Aorta (tissue), 5 donors: ENCODE measurements around the gene GPAM. TPM values are rescaled to one million over a fixed set of nuclear protein-coding genes. Genes with fewer than 3 reads are reported as not detected.
"Not testable (repeated sequence)": the region's sequence is repeated elsewhere in the genome, so short reads cannot be mapped to it uniquely, and the experiment has no call there.

Source experiments
- ATAC-seq: fragments of 200-7000 bp; cut with Tn5 transposase; one replicate; pipeline ENCODE4 v1.9.1; 2022; ENCODE audit warnings: moderate library complexity; ENCODE audit not compliant: low FRiP score
- DNase-seq, 2 donors: peaks; one replicate each; pipeline ENCODE4 v3.0.0-alpha.2; 2020
- H3K27ac ChIP-seq, 2 donors: one replicate each; pipeline ENCODE4 v1.5.1; 2013; ENCODE audit warnings: low read length in 2 of 2, mild to moderate bottlenecking in 2 of 2, moderate library complexity in 2 of 2, control low read depth in 1 of 2, inconsistent platforms in 1 of 2, low read depth in 1 of 2
- H3K27me3 ChIP-seq, 2 donors: one replicate each; pipeline ENCODE4 v1.6.1; 2013; ENCODE audit warnings: control low read depth in 1 of 2, low read length in 1 of 2, mild to moderate bottlenecking in 1 of 2, moderate library complexity in 1 of 2; ENCODE audit not compliant: insufficient read depth in 2 of 2, control insufficient read depth in 1 of 2
- H3K36me3 ChIP-seq, 2 donors: one replicate each; pipeline ENCODE4 v1.6.1; 2013; ENCODE audit warnings: control low read depth in 1 of 2, low read length in 1 of 2, mild to moderate bottlenecking in 1 of 2; ENCODE audit not compliant: insufficient read depth in 2 of 2, control insufficient read depth in 1 of 2
- H3K4me1 ChIP-seq, 2 donors: one replicate each; pipeline ENCODE4 v1.6.1; 2013; ENCODE audit warnings: low read length in 2 of 2, control low read depth in 1 of 2, mild to moderate bottlenecking in 1 of 2, moderate library complexity in 1 of 2; ENCODE audit not compliant: insufficient read depth in 2 of 2, control insufficient read depth in 1 of 2
- H3K4me3 ChIP-seq, 2 donors: one replicate each; pipeline ENCODE4 v1.5.1; 2013; ENCODE audit warnings: low read length in 2 of 2, control low read depth in 1 of 2, mild to moderate bottlenecking in 1 of 2
- H3K9me3 ChIP-seq: one replicate; pipeline ENCODE4 v1.6.1; 2013; ENCODE audit warnings: mild to moderate bottlenecking, low read length; ENCODE audit not compliant: control insufficient read depth
- WGBS, 2 donors: extraction: QIAGEN DNeasy Blood & Tissue Kit; methylation state at CpG; one replicate each; pipeline ENCODE4 v1.1.7; 2013; 5-methylcytosine and 5-hydroxymethylcytosine counted together
- intact Hi-C, 2 donors: fragments of 100-400 bp; cut with DNase I; formaldehyde crosslinking; loops; one replicate each; pipeline versions ENCODE4 v1.14.2 to v1.15.0; 2022
- polyA plus RNA-seq, 2 donors: library from polyadenylated mRNA; stranded (reverse); fragments of 200-250 nt; gene quantifications; one replicate each; pipeline ENCODE4 v1.2.3, GENCODE V29; 2013
- total RNA-seq, 2 donors: library from RNA; stranded (reverse); fragmentation: NEBNext Ultra II Directional; extraction: Animal tissue kit (Norgen Biotek cat#: 25700); gene quantifications; one replicate each; pipeline ENCODE4 v1.2.1, GENCODE V29; 2021
- donor health status: healthy with polysubstance abuse.
- donor health status: Bipolar disorder and iron deficiency.
- donor health status: DM: no; HTN: no; CAD: no.
- donor health status: DM: no; HTN: no; CAD: no.
- donor health status: DM: yes; HTN: yes; CAD: no.

Gene GPAM
- total and polyA plus RNA-seq, 4 donors: 2.6 to 13.7 (median 7.2) TPM

- ATAC-seq, DNase-seq, H3K27ac ChIP-seq, H3K9me3 ChIP-seq, H3K27me3 ChIP-seq, H3K4me3 ChIP-seq, H3K36me3 ChIP-seq, intact Hi-C loops, H3K4me1 ChIP-seq: not testable (repeated sequence)
- no CpG with 5 or more reads among the region's 2 CpGs for WGBS, 2 donors
Measured at GRCh38 chr10:112197662-112198061, 14.1 kb upstream of the GPAM start.

- Histone ChIP-seq H3K27ac (peak overlapping the region; percentile 1 to 49), H3K9me3 (no peaks in the 10 kb centered on the region), H3K4me3 (no peak overlapping the region), H3K36me3 (no peaks in the 10 kb centered on the region), H3K4me1 (no peaks in the 10 kb centered on the region), H3K27me3 (no peaks in the 10 kb centered on the region)
- 14 to 19% methylated on average over 7 of the region's 7 CpGs for WGBS, 2 donors
- ATAC-seq (peak; percentile 45), DNase-seq (peak in 1 of 2 donors; percentile 55)
- intact Hi-C loops: no loop called here
Measured at GRCh38 chr10:112195224-112195623, 11.7 kb upstream of the GPAM start.

GRCh38 chr10:112191791-112192190 is 8.2 kb upstream of the GPAM start:
- no peaks in the 10 kb centered on the region for H3K27me3 ChIP-seq
- no peaks in the 10 kb centered on the region for H3K36me3 ChIP-seq
- H3K27ac ChIP-seq: no peak overlapping the region
- DNase-seq (no peak), ATAC-seq (no peak)
- H3K4me3 ChIP-seq: no peak overlapping the region
- peaks cover 0 to 6% of the 10 kb centered on the region in 2 donors for H3K4me1 ChIP-seq
- intact Hi-C loops: no loop called here
- WGBS, 2 donors: 79 to 82% methylated on average over 6 of the region's 6 CpGs
- H3K9me3 ChIP-seq: no peaks in the 10 kb centered on the region

GRCh38 chr10:112191041-112191590 is 7.6 kb upstream of the GPAM start:
- H3K4me1 ChIP-seq: peaks cover 0 to 6% of the 10 kb centered on the region in 2 donors
- H3K36me3 ChIP-seq: no peaks in the 10 kb centered on the region
- no peak overlapping the region for H3K4me3 ChIP-seq
- H3K27me3 ChIP-seq: no peaks in the 10 kb centered on the region
- ATAC-seq (no peak), DNase-seq (no peak)
- intact Hi-C loops: no loop called here
- no peaks in the 10 kb centered on the region for H3K9me3 ChIP-seq
- WGBS, 2 donors: 21 to 25% methylated on average over 4 of the region's 4 CpGs
- peak overlapping the region in 1 of 2 donors; percentile 36 for H3K27ac ChIP-seq

DNA sequence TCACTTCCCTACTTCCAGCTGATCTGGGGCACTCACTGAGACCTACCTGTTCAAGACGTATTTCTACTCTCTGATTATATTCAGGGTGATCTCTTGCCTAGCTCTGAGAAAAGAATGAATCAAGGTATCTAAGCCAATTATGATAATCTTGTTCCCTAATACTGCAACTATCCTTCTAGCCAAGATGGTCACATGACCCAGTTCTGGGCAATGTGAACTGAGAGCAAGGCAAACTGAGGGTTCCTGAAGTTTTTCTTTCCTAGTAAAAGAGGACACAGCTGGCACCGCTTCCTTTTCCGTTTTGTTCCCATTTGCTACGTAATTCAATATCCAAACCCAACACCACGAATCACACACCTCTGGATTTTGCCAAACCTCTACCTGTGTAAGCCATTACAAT is 5.9 kb upstream of the GPAM start:
- Histone ChIP-seq H3K9me3 (no peaks in the 10 kb centered on the region), H3K27me3 (no peaks in the 10 kb centered on the region), H3K36me3 (no peaks in the 10 kb centered on the region), H3K27ac (peak overlapping the region; percentile 63 to 64), H3K4me3 (no peak overlapping the region), H3K4me1 (peaks cover 0 to 6% of the 10 kb centered on the region in 2 donors)
- DNase-seq (no peak), ATAC-seq (peak; percentile 56)
- WGBS, 2 donors: 10 to 11% methylated on average over 5 of the region's 5 CpGs
- intact Hi-C loops: no loop called here

GRCh38 chr10:112187527-112187926 is 4.0 kb upstream of the GPAM start:
- 60 to 67% methylated on average over 2 of the region's 2 CpGs for WGBS, 2 donors
- H3K4me1 ChIP-seq: peaks cover 0 to 6% of the 10 kb centered on the region in 2 donors
- no peak overlapping the region for H3K4me3 ChIP-seq
- H3K27me3 ChIP-seq: no peaks in the 10 kb centered on the region
- ATAC-seq (no peak), DNase-seq (no peak)
- intact Hi-C loops: no loop called here
- H3K9me3 ChIP-seq: no peaks in the 10 kb centered on the region
- H3K36me3 ChIP-seq: no peaks in the 10 kb centered on the region
- H3K27ac ChIP-seq: no peak overlapping the region

- Histone ChIP-seq H3K4me1 (peaks cover 0 to 6% of the 10 kb centered on the region in 2 donors), H3K27ac (no peak overlapping the region), H3K27me3 (no peaks in the 10 kb centered on the region), H3K4me3 (no peak overlapping the region), H3K9me3 (no peaks in the 10 kb centered on the region), H3K36me3 (no peaks in the 10 kb centered on the region)
- WGBS, 2 donors: 91 to 93% methylated on average over 1 of the region's 1 CpG
- ATAC-seq (no peak), DNase-seq (no peak)
- intact Hi-C loops: no loop called here
Measured at GRCh38 chr10:112185959-112186358, 2.4 kb upstream of the GPAM start.

DNA sequence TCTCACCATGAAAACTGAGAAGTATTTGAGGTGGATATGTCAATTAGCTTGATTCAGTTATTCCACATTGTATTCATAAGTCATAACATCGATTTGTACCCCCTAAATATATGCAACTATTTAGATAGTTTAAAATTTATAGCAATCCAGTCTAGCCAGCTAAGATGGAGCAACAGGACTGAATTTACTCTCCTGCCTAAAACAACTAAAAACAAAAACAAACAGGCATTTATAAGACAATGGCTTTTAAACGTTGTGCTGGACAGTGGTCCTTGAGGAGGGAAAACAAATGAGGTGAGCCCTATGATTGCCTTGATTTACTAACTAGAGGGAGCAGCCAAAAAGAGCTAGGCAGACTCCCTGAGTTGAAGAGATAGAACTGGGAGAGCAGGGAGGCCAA is 814 bp upstream of the GPAM start:
- H3K27ac ChIP-seq: peak overlapping the region; percentile 47 to 98
- WGBS, 2 donors: 19 to 24% methylated on average over 2 of the region's 2 CpGs
- intact Hi-C loops: loop anchor here (5.0 kb wide), 1 partner anchor 123 kb away; no protein-coding TSS in a partner anchor
- no peak for DNase-seq
- no peaks in the 10 kb centered on the region for H3K9me3 ChIP-seq
- H3K27me3 ChIP-seq: no peaks in the 10 kb centered on the region
- peaks cover 0 to 2% of the 10 kb centered on the region in 2 donors for H3K36me3 ChIP-seq
- H3K4me3 ChIP-seq: peak overlapping the region; percentile 53 to 76
- peaks cover 0 to 2% of the 10 kb centered on the region in 2 donors for H3K4me1 ChIP-seq
- no peak for ATAC-seq

- intact Hi-C loops: loop anchor here (5.0 kb wide), 1 partner anchor 123 kb away; no protein-coding TSS in a partner anchor
Measured at GRCh38 chr10:112184052-112184371, 447 bp upstream of the GPAM start.

More at GRCh38 chr10:112184052-112184371, 447 bp upstream of the GPAM start:
- no peaks in the 10 kb centered on the region for H3K27me3 ChIP-seq
- 4 to 8% methylated on average over 5 of the region's 5 CpGs for WGBS, 2 donors
- H3K4me1 ChIP-seq: no peaks in the 10 kb centered on the region
- no peak for DNase-seq
- ATAC-seq: no peak
- peaks cover 0 to 2% of the 10 kb centered on the region in 2 donors for H3K36me3 ChIP-seq
- H3K27ac ChIP-seq: peak overlapping the region in 1 of 2 donors; percentile 48
- peak overlapping the region; percentile 53 to 76 for H3K4me3 ChIP-seq
- no peaks in the 10 kb centered on the region for H3K9me3 ChIP-seq
